SK-N-SH (cell line): ENCODE measurements around the gene NEMP2. TPM values are rescaled to one million over a fixed set of nuclear protein-coding genes. Genes with fewer than 3 reads are reported as not detected.

Source experiments
- CTCF ChIA-PET: fragments of 300-600, 350-600 bp; formaldehyde crosslinking; extraction: SDS; loops from one replicate; lab custom pipeline; 2021; lab: Yijun Ruan, JAX
- POLR2A ChIA-PET: fragments of 350-600 bp; sonication (Branson Sonifier 250); formaldehyde crosslinking; extraction: SDS; loops from one replicate; lab custom pipeline; 2020; ENCODE audit warnings: antibody characterized with exemption, inconsistent platforms; lab: Yijun Ruan, JAX
- DNase-seq: peaks from one replicate; pipeline ENCODE4 v3.0.0; 2012
- H2AFZ ChIP-seq: fragments of 200-600 bp; sonication (generic); 2 replicates; pipeline ENCODE4 v1.8.1; 2016; ENCODE audit warnings: antibody characterized with exemption, mild to moderate bottlenecking, low read depth
- H3F3A ChIP-seq: fragments of 200-600 bp; sonication (generic); replicated peaks from 2 replicates; pipeline ENCODE3; 2016; ENCODE audit warnings: antibody characterized with exemption, mild to moderate bottlenecking; ENCODE audit not compliant: insufficient read depth
- H3K27ac ChIP-seq, 2 experiments: fragments of 200-500 bp in 1 of 2; fragments of 200-600 bp in 1 of 2; sonication (Bioruptor generic) in 1 of 2; sonication (generic), shearing (Covaris generic) in 1 of 2; 2 replicates each; pipeline versions ENCODE4 v1.5.1 to v1.6.1; 2014 to 2016; ENCODE audit warnings: low read depth in 2 of 2, inconsistent platforms in 1 of 2, low read length in 1 of 2, mild to moderate bottlenecking in 1 of 2, mixed read lengths in 1 of 2
- H3K27me3 ChIP-seq: fragments of 200-600 bp; sonication (generic), shearing (Covaris generic); 2 replicates; pipeline ENCODE4 v1.6.1; 2016; ENCODE audit warnings: mixed run types; ENCODE audit not compliant: insufficient read depth
- H3K36me3 ChIP-seq, 2 experiments: fragments of 200-500 bp in 1 of 2; fragments of 200-600 bp in 1 of 2; sonication (Bioruptor generic) in 1 of 2; sonication (generic) in 1 of 2; replicated peaks in 1 of 2; 2 replicates each; pipeline versions ENCODE3 to v1.5.1; 2014 to 2016; ENCODE audit warnings: low read length in 1 of 2, mild to moderate bottlenecking in 1 of 2; ENCODE audit not compliant: insufficient read depth in 2 of 2, control insufficient read depth in 1 of 2
- H3K4me1 ChIP-seq, 2 experiments: fragments of 200-500 bp in 1 of 2; fragments of 200-600 bp in 1 of 2; sonication (Bioruptor generic) in 1 of 2; sonication (generic), shearing (Covaris generic) in 1 of 2; 2 replicates each; pipeline versions ENCODE4 v1.5.1 to v1.6.1; 2014 to 2016; ENCODE audit warnings: low read depth in 1 of 2, low read length in 1 of 2, mixed run types in 1 of 2; ENCODE audit not compliant: insufficient read depth in 2 of 2, control insufficient read depth in 1 of 2
- H3K4me2 ChIP-seq: fragments of 200-600 bp; sonication (generic), shearing (Covaris generic); 2 replicates; pipeline ENCODE4 v1.6.1; 2017; ENCODE audit warnings: mixed run types
- H3K4me3 ChIP-seq, 2 experiments: fragments of 200-500 bp in 1 of 2; fragments of 200-600 bp in 1 of 2; sonication (Bioruptor generic) in 1 of 2; sonication (generic), shearing (Covaris generic) in 1 of 2; 2 replicates each; pipeline versions ENCODE4 v1.5.1 to v1.8.1; 2014 to 2016; ENCODE audit warnings: low read depth in 2 of 2, inconsistent platforms in 1 of 2, low read length in 1 of 2, mild to moderate bottlenecking in 1 of 2, mixed read lengths in 1 of 2, moderate library complexity in 1 of 2
- H3K79me2 ChIP-seq: fragments of 200-600 bp; sonication (generic); 2 replicates; pipeline ENCODE4 v1.8.1; 2017; ENCODE audit warnings: mild to moderate bottlenecking; ENCODE audit not compliant: insufficient read depth
- H3K9ac ChIP-seq: fragments of 200-600 bp; sonication (generic); 2 replicates; pipeline ENCODE4 v1.6.1; 2017; ENCODE audit warnings: mixed run types
- H3K9me2 ChIP-seq: fragments of 200-600 bp; sonication (generic); 2 replicates; pipeline ENCODE4 v1.6.1; 2017; ENCODE audit warnings: mixed run types
- H3K9me3 ChIP-seq: fragments of 200-600 bp; sonication (generic); 2 replicates; pipeline ENCODE4 v1.6.1; 2017; ENCODE audit warnings: mixed run types, mild to moderate bottlenecking, moderate library complexity
- H4K20me1 ChIP-seq: fragments of 200-600 bp; sonication (generic); 2 replicates; pipeline ENCODE4 v1.6.1; 2017; ENCODE audit warnings: mild to moderate bottlenecking, mixed run types; ENCODE audit not compliant: insufficient read depth
- FOSL2 ChIP-seq: IDR thresholded peaks from 2 replicates; pipeline ENCODE4 v1.4.0; 2012; ENCODE audit warnings: low read depth, mild to moderate bottlenecking, moderate library complexity, borderline replicate concordance
- FOXJ3 ChIP-seq: sonication (generic); formaldehyde crosslinking; IDR thresholded peaks from 2 replicates; pipeline ENCODE4 v1.5.1; 2020; ENCODE audit warnings: mild to moderate bottlenecking, missing genetic modification reagents
- FOXM1 ChIP-seq: IDR thresholded peaks from 2 replicates; pipeline ENCODE4 v1.4.0; 2012; ENCODE audit warnings: low read depth, mild to moderate bottlenecking
- MXI1 ChIP-seq: IDR thresholded peaks from 2 replicates; pipeline ENCODE4 v1.6.1; 2012; ENCODE audit warnings: mild to moderate bottlenecking, low read depth, low read length, improper control_type of control experiment
- NFIC ChIP-seq: IDR thresholded peaks from 2 replicates; pipeline ENCODE4 v1.4.0; 2012; ENCODE audit warnings: borderline replicate concordance
- RAD21 ChIP-seq: IDR thresholded peaks from 2 replicates; pipeline ENCODE4 v1.6.1; 2012; ENCODE audit warnings: mild to moderate bottlenecking, low read length
- RXRA ChIP-seq: IDR thresholded peaks from 2 replicates; pipeline ENCODE4 v1.4.0; 2012; ENCODE audit warnings: low read depth, mild to moderate bottlenecking, borderline replicate concordance
- SIN3A ChIP-seq: IDR thresholded peaks from 2 replicates; pipeline ENCODE4 v1.6.1; 2012; ENCODE audit warnings: low read depth, mild to moderate bottlenecking, low read length, moderate library complexity, borderline replicate concordance
- SMC3 ChIP-seq: IDR thresholded peaks from 2 replicates; pipeline ENCODE4 v1.6.1; 2012; ENCODE audit warnings: low read depth, low read length, improper control_type of control experiment
- TEAD4 ChIP-seq: IDR thresholded peaks from 2 replicates; pipeline ENCODE4 v1.4.0; 2012; ENCODE audit warnings: mild to moderate bottlenecking, borderline replicate concordance; ENCODE audit not compliant: insufficient read depth
- YY1 ChIP-seq: IDR thresholded peaks from 2 replicates; pipeline ENCODE4 v1.4.0; 2012; ENCODE audit warnings: low read depth, mild to moderate bottlenecking
- WGBS: methylation state at CpG from one replicate; pipeline ENCODE4 v1.1.6; 2017; ENCODE audit warnings: low lambda C conversion rate; 5-methylcytosine and 5-hydroxymethylcytosine counted together
- polyA plus RNA-seq, 3 experiments: library from polyadenylated mRNA; depleted of rRNA; stranded (reverse); fragments of >200 nt; gene quantifications; 2 replicates each; pipeline ENCODE4 v1.2.3, GENCODE V29; 2012
- TF ChIP-seq, protein P1 (sequence below): IDR thresholded peaks from 2 replicates; pipeline ENCODE4 v1.6.1; 2012; ENCODE audit warnings: mild to moderate bottlenecking, low read depth, low read length, moderate library complexity
- TF ChIP-seq, protein P2 (sequence below): IDR thresholded peaks from 2 replicates; pipeline ENCODE4 v1.4.0; 2012; ENCODE audit warnings: low read depth
- TF ChIP-seq, protein P3 (sequence below): fragments of 200-600 bp; sonication (generic); IDR thresholded peaks from 2 replicates; pipeline ENCODE4 v1.6.1; 2017; ENCODE audit warnings: antibody characterized with exemption, mild to moderate bottlenecking, moderate library complexity
- TF ChIP-seq, protein P4 (sequence below): IDR thresholded peaks from 2 replicates; pipeline ENCODE4 v1.4.0; 2012; ENCODE audit warnings: low read depth, borderline replicate concordance
- TF ChIP-seq, protein P5 (sequence below): IDR thresholded peaks from 2 replicates; pipeline ENCODE4; 2012
- TF ChIP-seq, protein P6 (sequence below): fragments of 150-350 bp; IDR thresholded peaks from 2 replicates; pipeline ENCODE4 v1.6.1; 2017; ENCODE audit warnings: antibody characterized with exemption, low read length, low read depth, borderline replicate concordance
- TF ChIP-seq, protein P7 (sequence below): fragments of 150-350 bp; IDR thresholded peaks from 2 replicates; pipeline ENCODE4 v1.6.1; 2016; ENCODE audit warnings: mild to moderate bottlenecking, low read depth, low read length

The NEMP2 gene
- polyA plus RNA-seq, 1 of the 3 experiments (the other 2 are of a cell fraction), result 2.0 TPM

DNA sequence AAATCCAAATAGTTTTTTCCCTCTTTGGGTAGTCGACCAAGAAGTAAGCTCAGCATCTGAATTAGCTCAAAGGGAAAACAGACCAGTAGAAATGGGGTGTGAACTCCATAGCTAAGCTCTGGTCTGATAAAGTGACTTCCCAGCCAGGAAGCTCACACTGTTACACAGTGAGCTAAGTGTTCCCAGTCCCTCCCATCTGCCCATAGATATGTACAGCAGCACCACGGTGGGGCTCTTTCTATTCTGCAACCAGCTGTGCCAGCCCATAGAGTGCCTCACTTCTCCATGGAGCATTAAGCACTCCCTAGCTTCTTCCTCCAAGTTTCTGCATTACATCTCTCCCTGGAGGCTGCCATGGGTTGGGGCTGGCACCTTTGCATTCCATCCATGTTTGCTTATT, 27.6 kb upstream of the NEMP2 start (continued):
- TF ChIP-seq, protein P1, sequence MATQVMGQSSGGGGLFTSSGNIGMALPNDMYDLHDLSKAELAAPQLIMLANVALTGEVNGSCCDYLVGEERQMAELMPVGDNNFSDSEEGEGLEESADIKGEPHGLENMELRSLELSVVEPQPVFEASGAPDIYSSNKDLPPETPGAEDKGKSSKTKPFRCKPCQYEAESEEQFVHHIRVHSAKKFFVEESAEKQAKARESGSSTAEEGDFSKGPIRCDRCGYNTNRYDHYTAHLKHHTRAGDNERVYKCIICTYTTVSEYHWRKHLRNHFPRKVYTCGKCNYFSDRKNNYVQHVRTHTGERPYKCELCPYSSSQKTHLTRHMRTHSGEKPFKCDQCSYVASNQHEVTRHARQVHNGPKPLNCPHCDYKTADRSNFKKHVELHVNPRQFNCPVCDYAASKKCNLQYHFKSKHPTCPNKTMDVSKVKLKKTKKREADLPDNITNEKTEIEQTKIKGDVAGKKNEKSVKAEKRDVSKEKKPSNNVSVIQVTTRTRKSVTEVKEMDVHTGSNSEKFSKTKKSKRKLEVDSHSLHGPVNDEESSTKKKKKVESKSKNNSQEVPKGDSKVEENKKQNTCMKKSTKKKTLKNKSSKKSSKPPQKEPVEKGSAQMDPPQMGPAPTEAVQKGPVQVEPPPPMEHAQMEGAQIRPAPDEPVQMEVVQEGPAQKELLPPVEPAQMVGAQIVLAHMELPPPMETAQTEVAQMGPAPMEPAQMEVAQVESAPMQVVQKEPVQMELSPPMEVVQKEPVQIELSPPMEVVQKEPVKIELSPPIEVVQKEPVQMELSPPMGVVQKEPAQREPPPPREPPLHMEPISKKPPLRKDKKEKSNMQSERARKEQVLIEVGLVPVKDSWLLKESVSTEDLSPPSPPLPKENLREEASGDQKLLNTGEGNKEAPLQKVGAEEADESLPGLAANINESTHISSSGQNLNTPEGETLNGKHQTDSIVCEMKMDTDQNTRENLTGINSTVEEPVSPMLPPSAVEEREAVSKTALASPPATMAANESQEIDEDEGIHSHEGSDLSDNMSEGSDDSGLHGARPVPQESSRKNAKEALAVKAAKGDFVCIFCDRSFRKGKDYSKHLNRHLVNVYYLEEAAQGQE, result no peak
- TF ChIP-seq, protein P2, sequence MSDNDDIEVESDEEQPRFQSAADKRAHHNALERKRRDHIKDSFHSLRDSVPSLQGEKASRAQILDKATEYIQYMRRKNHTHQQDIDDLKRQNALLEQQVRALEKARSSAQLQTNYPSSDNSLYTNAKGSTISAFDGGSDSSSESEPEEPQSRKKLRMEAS, result no peak

DNA sequence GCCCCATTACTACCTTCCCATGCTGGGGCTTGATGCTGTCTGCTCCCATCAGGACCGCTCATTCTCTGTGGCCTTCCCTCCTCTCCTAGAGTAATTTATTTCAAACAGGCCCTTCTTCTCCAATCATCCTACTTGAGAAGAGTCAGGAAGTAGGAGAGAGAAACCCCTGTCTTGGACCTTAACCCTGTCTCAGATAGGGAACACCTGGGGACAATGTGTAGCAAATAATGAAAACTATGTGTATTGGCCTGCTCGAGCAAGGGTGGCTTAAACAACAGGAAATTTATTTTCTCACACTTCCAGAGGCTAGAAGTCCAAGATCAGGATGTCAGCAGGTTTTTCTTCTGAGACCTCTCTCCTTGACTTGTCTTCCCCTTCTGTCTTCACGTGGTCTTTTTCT, 26.6 kb upstream of the NEMP2 start:
- Histone ChIP-seq H3K9ac (no peak overlapping the region), H3K4me2 (no peak overlapping the region), H3K27me3 (no peaks in the 10 kb centered on the region), H3K79me2 (no peaks in the 10 kb centered on the region), H3K9me3 (no peaks in the 10 kb centered on the region), H3K9me2 (no peaks in the 10 kb centered on the region), H3K4me3 (no peak overlapping the region), H3K4me1 (no peaks in the 10 kb centered on the region), H3K27ac (no peak overlapping the region), H2AFZ (no peak overlapping the region), H3F3A (no peaks in the 10 kb centered on the region), H4K20me1 (no peaks in the 10 kb centered on the region), H3K36me3 (no peaks in the 10 kb centered on the region)
- no peak for DNase-seq
- TF ChIP-seq NFIC, result no peak
- TF ChIP-seq MXI1, result no peak
- TF ChIP-seq SMC3, result no peak
- no peak for TF ChIP-seq RAD21
- TF ChIP-seq FOSL2, result no peak
- TF ChIP-seq, protein P3, sequence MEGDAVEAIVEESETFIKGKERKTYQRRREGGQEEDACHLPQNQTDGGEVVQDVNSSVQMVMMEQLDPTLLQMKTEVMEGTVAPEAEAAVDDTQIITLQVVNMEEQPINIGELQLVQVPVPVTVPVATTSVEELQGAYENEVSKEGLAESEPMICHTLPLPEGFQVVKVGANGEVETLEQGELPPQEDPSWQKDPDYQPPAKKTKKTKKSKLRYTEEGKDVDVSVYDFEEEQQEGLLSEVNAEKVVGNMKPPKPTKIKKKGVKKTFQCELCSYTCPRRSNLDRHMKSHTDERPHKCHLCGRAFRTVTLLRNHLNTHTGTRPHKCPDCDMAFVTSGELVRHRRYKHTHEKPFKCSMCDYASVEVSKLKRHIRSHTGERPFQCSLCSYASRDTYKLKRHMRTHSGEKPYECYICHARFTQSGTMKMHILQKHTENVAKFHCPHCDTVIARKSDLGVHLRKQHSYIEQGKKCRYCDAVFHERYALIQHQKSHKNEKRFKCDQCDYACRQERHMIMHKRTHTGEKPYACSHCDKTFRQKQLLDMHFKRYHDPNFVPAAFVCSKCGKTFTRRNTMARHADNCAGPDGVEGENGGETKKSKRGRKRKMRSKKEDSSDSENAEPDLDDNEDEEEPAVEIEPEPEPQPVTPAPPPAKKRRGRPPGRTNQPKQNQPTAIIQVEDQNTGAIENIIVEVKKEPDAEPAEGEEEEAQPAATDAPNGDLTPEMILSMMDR, result no peak
- TF ChIP-seq, protein P4, sequence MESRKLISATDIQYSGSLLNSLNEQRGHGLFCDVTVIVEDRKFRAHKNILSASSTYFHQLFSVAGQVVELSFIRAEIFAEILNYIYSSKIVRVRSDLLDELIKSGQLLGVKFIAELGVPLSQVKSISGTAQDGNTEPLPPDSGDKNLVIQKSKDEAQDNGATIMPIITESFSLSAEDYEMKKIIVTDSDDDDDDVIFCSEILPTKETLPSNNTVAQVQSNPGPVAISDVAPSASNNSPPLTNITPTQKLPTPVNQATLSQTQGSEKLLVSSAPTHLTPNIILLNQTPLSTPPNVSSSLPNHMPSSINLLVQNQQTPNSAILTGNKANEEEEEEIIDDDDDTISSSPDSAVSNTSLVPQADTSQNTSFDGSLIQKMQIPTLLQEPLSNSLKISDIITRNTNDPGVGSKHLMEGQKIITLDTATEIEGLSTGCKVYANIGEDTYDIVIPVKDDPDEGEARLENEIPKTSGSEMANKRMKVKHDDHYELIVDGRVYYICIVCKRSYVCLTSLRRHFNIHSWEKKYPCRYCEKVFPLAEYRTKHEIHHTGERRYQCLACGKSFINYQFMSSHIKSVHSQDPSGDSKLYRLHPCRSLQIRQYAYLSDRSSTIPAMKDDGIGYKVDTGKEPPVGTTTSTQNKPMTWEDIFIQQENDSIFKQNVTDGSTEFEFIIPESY, result no peak
- TF ChIP-seq, protein P5, sequence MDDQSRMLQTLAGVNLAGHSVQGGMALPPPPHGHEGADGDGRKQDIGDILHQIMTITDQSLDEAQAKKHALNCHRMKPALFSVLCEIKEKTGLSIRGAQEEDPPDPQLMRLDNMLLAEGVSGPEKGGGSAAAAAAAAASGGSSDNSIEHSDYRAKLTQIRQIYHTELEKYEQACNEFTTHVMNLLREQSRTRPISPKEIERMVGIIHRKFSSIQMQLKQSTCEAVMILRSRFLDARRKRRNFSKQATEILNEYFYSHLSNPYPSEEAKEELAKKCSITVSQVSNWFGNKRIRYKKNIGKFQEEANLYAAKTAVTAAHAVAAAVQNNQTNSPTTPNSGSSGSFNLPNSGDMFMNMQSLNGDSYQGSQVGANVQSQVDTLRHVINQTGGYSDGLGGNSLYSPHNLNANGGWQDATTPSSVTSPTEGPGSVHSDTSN, result no peak
- TF ChIP-seq, protein P6, sequence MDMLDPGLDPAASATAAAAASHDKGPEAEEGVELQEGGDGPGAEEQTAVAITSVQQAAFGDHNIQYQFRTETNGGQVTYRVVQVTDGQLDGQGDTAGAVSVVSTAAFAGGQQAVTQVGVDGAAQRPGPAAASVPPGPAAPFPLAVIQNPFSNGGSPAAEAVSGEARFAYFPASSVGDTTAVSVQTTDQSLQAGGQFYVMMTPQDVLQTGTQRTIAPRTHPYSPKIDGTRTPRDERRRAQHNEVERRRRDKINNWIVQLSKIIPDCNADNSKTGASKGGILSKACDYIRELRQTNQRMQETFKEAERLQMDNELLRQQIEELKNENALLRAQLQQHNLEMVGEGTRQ, result no peak
- TF ChIP-seq FOXM1, result no peak
- TF ChIP-seq TEAD4, result no peak
- TF ChIP-seq RXRA, result no peak
- TF ChIP-seq YY1, result no peak
- no peak for TF ChIP-seq SIN3A
- no peak for TF ChIP-seq FOXJ3
- TF ChIP-seq, protein P7, sequence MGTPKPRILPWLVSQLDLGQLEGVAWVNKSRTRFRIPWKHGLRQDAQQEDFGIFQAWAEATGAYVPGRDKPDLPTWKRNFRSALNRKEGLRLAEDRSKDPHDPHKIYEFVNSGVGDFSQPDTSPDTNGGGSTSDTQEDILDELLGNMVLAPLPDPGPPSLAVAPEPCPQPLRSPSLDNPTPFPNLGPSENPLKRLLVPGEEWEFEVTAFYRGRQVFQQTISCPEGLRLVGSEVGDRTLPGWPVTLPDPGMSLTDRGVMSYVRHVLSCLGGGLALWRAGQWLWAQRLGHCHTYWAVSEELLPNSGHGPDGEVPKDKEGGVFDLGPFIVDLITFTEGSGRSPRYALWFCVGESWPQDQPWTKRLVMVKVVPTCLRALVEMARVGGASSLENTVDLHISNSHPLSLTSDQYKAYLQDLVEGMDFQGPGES, result no peak
- CTCF ChIA-PET, result no interaction called here
- WGBS, result 79% methylated on average over 3 of the region's 3 CpGs
- POLR2A ChIA-PET, result no interaction called here
